Erythroblast (primary cell): Measurements from ENCODE around the gene CACNG7.

Experiments used
- GATA1 ChIP-seq: IDR thresholded peaks from 2 replicates; pipeline ENCODE4 v1.6.1; 2011; ENCODE audit warnings: low read depth, mild to moderate bottlenecking, control low read depth, low read length, moderate library complexity
- POLR2A ChIP-seq: IDR thresholded peaks from 2 replicates; pipeline ENCODE4 v1.6.1; 2011; ENCODE audit warnings: mild to moderate bottlenecking, low read length

GRCh38 chr19:53904909-53905308, 4.2 kb upstream of the CACNG7 start:
- no peak for TF ChIP-seq POLR2A
- TF ChIP-seq GATA1 = no peak
